ENCODE data around the gene RGS2.

Gene RGS2

GRCh38 chr1:192795916-192796618 is 12.8 kb upstream of the RGS2 start:
- DNase-seq (ENCODE audit: low read depth) = no peak

- no peak for DNase-seq (ENCODE audit: low read depth)
Observed at GRCh38 chr1:192797143-192797542, 11.7 kb upstream of the RGS2 start.

GRCh38 chr1:192797891-192798290 is 10.9 kb upstream of the RGS2 start:
- DNase-seq (ENCODE audit: low read depth) = no peak

GRCh38 chr1:192801451-192801850 is 7.4 kb upstream of the RGS2 start:
- no peak for DNase-seq (ENCODE audit: low read depth)

GRCh38 chr1:192802406-192802805 is 6.4 kb upstream of the RGS2 start:
- DNase-seq (ENCODE audit: low read depth) = no peak

GRCh38 chr1:192803501-192803900 is 5.3 kb upstream of the RGS2 start:
- DNase-seq (ENCODE audit: low read depth) = no peak

GRCh38 chr1:192805832-192806323 is 3.0 kb upstream of the RGS2 start:
- peak; percentile 4 for DNase-seq (ENCODE audit: low read depth)

GRCh38 chr1:192807211-192808162 is 1.4 kb upstream of the RGS2 start:
- no peak for DNase-seq (ENCODE audit: low read depth)

- no peak for DNase-seq (ENCODE audit: low read depth)
Observed at GRCh38 chr1:192808163-192808517, 699 bp upstream of the RGS2 start.

GRCh38 chr1:192809307-192810252 is 741 bp downstream of the RGS2 start:
- DNase-seq (ENCODE audit: low read depth) = peak; percentile 14

GRCh38 chr1:192810253-192810880 is 1.5 kb downstream of the RGS2 start:
- no peak for DNase-seq (ENCODE audit: low read depth)

GRCh38 chr1:192811006-192811405 is 2.2 kb downstream of the RGS2 start:
- DNase-seq (ENCODE audit: low read depth) = no peak

- no peak for DNase-seq (ENCODE audit: low read depth)
Observed at GRCh38 chr1:192811594-192812239, 2.9 kb downstream of the RGS2 start.

- DNase-seq (ENCODE audit: low read depth) = no peak
Observed at GRCh38 chr1:192812420-192813209, 3.8 kb downstream of the RGS2 start.

GRCh38 chr1:192814805-192815204 is 6.0 kb downstream of the RGS2 start:
- DNase-seq (ENCODE audit: low read depth) = no peak

- no peak for DNase-seq (ENCODE audit: low read depth)
Observed at GRCh38 chr1:192817246-192817645, 8.4 kb downstream of the RGS2 start.

GRCh38 chr1:192821296-192821695 is 12.5 kb downstream of the RGS2 start:
- no peak for DNase-seq (ENCODE audit: low read depth)

- no peak for DNase-seq (ENCODE audit: low read depth)
Observed at GRCh38 chr1:192824511-192824910, 15.7 kb downstream of the RGS2 start.

GRCh38 chr1:192826791-192827546 is 18.1 kb downstream of the RGS2 start:
- DNase-seq (ENCODE audit: low read depth) = no peak

Measured in stimulated activated CD8-positive, alpha-beta memory T cell treated with anti-CD3 and anti-CD28 coated beads, Interleukin-15, amount 100 ng/mL, for 1 hour (primary cell).